GM20000 (cell line): ENCODE results near the gene MKNK2.
"Not testable (repeated sequence)": the region's sequence is repeated elsewhere in the genome, so short reads cannot be mapped to it uniquely, and the experiment has no call there.

ENCODE experiments used
- DNase-seq: peaks from one replicate; pipeline ENCODE4 v3.0.0; 2012; ENCODE audit warnings: low spot score
- TF ChIP-seq, protein P1 (sequence below): IDR thresholded peaks from 2 replicates; pipeline ENCODE4 v1.5.1; 2012; ENCODE audit warnings: mild to moderate bottlenecking, control low read depth; ENCODE audit errors: extremely low read depth, missing control alignments

The MKNK2 gene

GRCh38 chr19:1992759-1993260 is 58.2 kb downstream of the MKNK2 start:
- DNase-seq, result no peak
- TF ChIP-seq, protein P1, sequence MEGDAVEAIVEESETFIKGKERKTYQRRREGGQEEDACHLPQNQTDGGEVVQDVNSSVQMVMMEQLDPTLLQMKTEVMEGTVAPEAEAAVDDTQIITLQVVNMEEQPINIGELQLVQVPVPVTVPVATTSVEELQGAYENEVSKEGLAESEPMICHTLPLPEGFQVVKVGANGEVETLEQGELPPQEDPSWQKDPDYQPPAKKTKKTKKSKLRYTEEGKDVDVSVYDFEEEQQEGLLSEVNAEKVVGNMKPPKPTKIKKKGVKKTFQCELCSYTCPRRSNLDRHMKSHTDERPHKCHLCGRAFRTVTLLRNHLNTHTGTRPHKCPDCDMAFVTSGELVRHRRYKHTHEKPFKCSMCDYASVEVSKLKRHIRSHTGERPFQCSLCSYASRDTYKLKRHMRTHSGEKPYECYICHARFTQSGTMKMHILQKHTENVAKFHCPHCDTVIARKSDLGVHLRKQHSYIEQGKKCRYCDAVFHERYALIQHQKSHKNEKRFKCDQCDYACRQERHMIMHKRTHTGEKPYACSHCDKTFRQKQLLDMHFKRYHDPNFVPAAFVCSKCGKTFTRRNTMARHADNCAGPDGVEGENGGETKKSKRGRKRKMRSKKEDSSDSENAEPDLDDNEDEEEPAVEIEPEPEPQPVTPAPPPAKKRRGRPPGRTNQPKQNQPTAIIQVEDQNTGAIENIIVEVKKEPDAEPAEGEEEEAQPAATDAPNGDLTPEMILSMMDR, result no peak

DNA sequence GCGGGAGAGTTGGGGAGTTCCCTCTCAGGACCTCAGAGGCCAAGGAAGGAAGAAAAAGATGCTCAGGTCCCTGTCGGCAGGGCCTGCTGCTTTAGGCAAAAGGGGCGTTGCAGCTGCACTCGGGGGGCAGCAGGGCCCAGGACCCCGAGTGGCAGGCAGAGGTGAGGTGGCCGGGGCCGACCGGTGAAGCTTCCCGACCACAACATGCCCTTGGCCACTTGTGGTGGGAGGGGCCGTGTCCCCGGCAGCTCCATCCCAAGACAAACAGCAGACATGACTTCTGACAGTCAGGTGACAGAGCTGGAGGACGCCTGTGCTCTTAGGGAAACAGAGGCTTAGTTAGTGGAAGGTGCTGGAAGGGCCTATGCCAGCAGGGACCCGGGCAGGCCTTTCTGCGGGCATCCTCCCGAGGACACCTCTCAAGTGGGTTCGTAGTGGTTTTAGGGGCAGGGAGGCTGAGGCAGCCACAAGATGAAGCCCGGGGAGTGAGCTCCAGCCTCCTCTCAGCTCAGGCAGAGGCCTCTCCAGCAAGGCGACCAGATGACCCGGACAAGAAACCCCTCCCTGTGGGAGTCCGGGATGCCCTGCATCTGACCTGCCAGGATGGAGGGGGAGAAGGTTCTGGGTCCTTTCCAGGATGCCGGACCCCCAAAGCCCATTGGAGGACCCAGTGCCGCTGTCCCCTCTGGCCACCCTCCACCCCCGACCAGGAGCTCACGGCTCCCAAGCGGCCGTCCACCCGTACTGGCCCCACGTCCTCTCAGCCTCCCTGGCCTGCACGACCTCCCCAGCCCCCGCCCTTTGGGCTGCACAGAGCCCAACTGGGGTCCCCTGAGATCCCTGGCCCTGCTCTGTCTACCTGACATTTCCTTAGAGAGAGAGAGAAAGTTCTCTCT is 59.8 kb downstream of the MKNK2 start:
- DNase-seq, result no peak
- TF ChIP-seq, protein P1, result no peak

GRCh38 chr19:1990230-1991017 is 60.6 kb downstream of the MKNK2 start:
- TF ChIP-seq, protein P1, result no peak

GRCh38 chr19:1989513-1990229 is 61.4 kb downstream of the MKNK2 start:
- TF ChIP-seq, protein P1, result no peak
- no peak for DNase-seq

More at GRCh38 chr19:1990230-1991017, 60.6 kb downstream of the MKNK2 start:
- DNase-seq, result no peak

GRCh38 chr19:1988464-1988863 is 62.6 kb downstream of the MKNK2 start:
- not testable (repeated sequence) for DNase-seq
